GM12865 (cell line): ENCODE results near the gene ELF2.
"Not testable (repeated sequence)": the region's sequence is repeated elsewhere in the genome, so short reads cannot be mapped to it uniquely, and the experiment has no call there.

Experiments used
- DNase-seq: peaks from one replicate; pipeline ENCODE4 v3.0.0; 2010; ENCODE audit warnings: low read depth
- H3K4me3 ChIP-seq: 2 replicates; pipeline ENCODE4 v1.5.1; 2011; ENCODE audit warnings: mild to moderate bottlenecking, low read depth, low read length, control low read depth
- CTCF ChIP-seq: IDR thresholded peaks from 2 replicates; pipeline ENCODE4 v1.5.1; 2011; ENCODE audit warnings: low read length, control low read depth, low read depth, inconsistent platforms; ENCODE audit not compliant: insufficient read depth; ENCODE audit errors: missing control alignments

ELF2 gene

GRCh38 chr4:139015269-139015947 lies 161.6 kb downstream of the ELF2 start, which contains the start of gene NOCT:
NOCT (plus strand) TSS chr4:139015781; CDS start chr4:139015982, 201 bp downstream.
- TF ChIP-seq CTCF = no peak
- peak within 1 kb of the TSS; percentile 93 for H3K4me3 ChIP-seq
- peak; percentile 98 for DNase-seq

- no peak for TF ChIP-seq CTCF
- DNase-seq = peak; percentile 55
- peak overlapping the region; percentile 58 for H3K4me3 ChIP-seq
These were observed 162.4 kb downstream of the ELF2 start for GRCh38 chr4:139014371-139015268.

DNA sequence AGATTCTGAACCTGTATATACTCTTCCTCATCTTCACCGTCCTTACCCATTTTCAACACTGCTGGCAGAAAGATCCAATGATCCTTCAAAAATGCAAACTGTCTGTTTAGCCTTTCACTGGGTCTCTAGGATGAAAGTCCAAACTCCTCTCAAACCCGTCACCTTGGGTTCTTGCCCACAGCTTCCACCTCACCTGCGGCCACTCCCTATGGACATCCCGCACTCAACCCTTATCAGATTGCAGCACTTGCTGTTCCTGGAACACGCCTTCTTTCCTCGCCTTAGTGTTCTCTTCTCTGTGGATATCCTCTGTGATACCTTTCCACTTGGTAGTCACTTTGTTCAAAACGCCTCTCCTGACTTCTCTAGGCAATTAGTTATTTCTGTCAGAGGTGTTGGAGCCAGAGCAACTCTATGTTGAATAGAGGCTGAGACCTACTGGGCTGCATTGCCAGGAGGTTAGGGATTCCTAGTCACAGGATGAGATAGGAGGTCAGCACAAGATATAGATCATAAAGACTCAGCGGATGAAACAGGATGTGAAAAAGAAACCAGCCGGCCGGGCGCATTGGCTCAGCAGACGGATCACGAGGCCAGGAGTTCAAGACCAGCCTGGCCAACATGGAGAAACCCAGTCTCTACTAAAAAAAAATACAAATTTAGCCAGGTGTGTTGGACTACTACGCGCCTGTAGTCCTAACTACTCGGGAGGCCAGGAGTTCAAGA lies 165.6 kb downstream of the ELF2 start:
- DNase-seq = no peak
- no peak overlapping the region for H3K4me3 ChIP-seq
- no peak for TF ChIP-seq CTCF

DNA sequence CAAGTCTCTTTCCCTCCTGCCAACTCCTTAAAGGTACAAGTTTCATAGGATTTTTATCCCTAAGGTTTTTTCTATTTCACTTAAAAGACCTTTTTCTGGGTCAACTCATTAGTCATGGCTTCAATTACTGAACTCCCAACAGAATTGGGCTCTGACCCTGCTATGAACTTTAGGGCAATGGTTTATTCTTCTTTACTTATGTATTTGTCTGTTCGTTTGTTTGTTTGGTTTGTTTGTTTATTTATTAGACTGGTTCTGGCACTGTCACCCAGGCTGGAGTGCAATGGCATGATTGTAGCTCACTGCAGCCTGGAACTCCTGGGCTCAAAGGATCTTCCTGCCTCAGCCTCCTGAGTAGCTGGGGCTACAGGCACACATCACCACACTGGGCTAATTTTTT lies 167.3 kb downstream of the ELF2 start:
- no peak for TF ChIP-seq CTCF
- no peak overlapping the region for H3K4me3 ChIP-seq
- no peak for DNase-seq

- DNase-seq, H3K4me3 ChIP-seq: not testable (repeated sequence)
These were observed 168.7 kb downstream of the ELF2 start for GRCh38 chr4:139008278-139008677.

DNA sequence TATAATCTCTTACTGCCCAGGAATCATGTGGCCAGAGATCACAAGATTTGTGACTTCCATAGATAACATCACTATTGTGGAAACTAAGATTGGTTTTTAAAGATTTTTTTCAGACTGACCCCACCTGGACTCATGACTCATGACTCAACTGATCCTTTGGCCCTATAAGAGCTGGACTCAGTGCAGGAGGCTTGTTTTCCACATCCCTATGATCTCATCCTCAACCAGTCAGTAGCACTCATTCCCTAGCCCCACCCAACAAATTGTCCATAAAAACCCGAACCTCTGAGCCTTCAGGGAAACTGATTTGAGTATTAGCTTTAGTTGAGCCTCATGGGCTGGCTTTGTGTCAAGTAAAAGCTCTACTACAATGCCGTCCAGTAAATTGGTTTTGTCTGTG lies 169.4 kb downstream of the ELF2 start:
- DNase-seq = no peak
- TF ChIP-seq CTCF = no peak
- H3K4me3 ChIP-seq = no peak overlapping the region
